Measurements from ENCODE around the gene MYOZ3.

- no peak for TF ChIP-seq CTCF (IDR thresholded peaks at IDR 0.05)
- no peak for TF ChIP-seq POLR2AphosphoS5 (IDR thresholded peaks at IDR 0.05)
Measured at GRCh38 chr5:150647275-150648251, 13.5 kb upstream of the MYOZ3 start.

All from esophagus muscularis mucosa (tissue), 3 donors.